HUDEP-2 (cell line): Measurements from ENCODE around the gene TLE2.
"Not testable (repeated sequence)": the region's sequence is repeated elsewhere in the genome, so short reads cannot be mapped to it uniquely, and the experiment has no call there.

Source experiments
- DNase-seq, 76 experiments: peaks; one replicate each; lab custom pipeline; 2025; ENCODE audit not compliant: unreplicated experiment in 76 of 76; lab: John Stamatoyannopoulos, UW

Gene TLE2

DNA sequence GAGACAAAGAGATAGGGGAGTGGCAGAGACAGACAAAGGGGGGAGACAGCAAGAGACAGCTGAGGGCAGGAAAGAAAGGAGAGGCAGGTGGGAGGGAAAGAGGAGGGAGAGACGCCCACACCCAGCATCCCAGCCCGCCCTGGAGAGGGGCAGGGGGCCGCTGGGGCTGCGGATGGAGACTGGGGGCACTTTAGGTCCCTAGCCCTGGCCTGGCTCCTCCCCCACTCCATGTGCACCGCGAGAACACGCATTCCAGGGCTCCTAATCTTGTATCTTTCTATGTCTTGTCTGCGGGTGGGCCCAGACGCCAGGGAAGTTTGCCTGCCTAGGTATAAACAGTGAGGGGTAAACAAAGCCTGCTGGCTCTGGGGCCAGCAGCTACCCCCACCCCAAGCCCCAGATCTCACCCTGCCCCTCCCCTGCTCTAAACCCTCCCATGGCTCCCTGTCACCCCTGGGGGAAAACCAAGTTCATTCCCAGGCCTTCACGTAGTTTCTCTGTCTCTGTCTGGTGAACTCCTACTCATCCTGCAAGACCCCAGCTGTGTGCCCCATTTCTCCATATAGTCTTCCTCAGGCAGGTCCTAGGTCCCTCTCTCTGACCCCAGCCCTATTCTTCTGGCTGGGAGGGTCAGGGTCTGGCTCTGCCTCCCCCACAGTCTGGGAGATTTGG lies 27.5 kb upstream of the TLE2 start:
- DNase-seq: no peak

DNA sequence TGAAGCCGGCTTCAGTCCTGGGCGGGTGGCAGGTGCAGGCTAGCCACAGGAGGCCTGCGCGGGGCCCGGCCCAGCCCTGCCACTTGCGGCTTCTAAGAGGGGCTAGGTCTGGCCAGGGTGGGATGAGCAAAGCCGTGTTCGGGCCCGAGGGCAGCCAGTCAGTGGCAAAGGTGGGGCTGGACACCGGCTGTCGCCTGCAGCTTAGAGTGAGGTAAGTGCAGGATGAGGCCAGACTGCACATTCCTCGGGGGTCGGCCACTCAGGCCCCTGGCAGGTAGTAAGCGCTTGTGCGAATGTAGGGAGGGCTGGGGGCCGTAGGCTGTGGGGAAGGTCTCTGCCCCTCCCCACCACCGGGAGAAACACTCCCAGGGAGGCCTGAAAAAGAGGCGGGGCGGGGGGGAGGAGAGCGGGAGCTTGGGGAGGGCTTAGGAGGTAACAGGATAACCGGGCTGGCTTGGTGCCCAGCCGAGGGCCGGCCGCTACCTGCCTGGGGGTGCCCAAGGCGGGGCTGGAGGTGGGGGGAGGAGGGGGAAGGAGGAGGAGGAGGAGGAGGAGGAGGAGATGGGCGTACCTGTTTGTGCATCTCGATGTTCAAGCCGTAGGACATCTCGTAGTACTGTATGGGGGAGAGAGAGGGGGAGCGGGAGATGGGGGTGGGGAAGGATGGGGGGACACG lies 26.8 kb upstream of the TLE2 start:
- no peak for DNase-seq

DNA sequence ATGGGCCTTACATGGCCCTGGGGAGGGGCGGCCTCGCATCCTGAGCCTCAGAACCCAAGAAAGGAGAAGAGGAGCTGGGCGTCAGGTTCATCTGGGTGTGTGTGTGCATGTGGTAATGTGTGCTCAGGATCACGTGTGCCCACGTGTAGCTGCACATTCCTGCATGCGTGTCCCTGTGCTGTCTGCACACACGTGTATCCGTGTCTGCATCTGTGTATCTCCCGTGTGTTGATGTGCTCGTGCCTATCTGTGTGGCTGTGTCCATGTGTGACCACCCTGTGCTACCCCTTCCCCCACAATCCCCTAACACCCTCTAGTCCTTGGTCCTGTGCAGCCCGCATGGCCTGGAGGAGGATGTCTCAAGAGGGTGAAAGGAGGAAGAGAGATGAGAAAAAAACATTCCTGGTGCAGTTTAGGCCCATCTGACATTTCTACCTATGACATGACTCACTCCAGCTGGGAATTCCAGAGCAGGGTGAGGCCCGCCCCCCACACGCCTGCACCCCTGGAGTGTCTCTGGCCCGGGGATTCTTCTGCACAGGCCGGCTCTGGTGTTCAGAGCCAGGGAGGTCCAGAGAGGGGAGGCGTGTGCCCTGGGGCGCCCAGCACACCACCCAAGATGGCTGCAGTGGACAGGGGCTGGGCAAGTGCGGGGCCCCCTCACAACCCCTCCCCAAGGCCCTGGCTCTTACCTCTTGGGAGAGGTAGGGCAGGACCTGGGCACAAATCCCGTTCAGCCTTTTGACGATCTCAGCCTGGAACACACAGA lies 26.1 kb upstream of the TLE2 start:
- no peak for DNase-seq

DNA sequence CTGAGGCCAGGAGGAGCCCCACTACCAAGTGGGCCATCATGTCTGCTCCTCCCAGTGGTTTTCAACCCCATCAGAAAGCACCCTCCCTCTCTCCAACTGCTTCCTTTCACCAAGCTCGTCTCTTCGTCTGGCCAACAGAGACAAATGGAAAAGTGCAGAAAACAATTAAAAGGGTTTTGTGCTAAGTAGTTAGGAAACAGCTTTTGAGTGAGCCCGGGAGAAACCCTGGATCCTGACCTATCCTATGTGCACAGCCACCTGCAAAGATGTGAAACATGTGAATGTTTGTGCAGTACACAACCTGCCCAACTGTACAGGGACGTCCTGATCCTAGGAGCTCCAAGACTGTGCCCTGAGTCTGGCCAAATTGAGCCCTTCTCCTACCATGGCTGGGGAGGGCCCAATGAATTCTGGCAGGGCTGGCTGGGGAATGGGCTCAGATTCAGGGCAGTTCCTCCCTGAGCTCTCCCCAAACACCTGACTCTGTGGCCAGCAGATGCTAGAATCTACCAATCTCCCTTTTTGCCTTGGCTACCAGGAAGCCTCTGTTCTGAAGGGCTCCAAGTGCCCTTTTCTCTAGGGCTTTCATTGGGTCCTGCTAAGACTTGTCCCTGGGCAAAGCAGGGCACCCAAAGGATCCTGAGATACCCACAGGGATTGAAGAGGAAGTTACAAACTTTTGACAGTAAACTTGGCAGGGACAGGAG lies 25.3 kb upstream of the TLE2 start:
- no peak for DNase-seq

DNA sequence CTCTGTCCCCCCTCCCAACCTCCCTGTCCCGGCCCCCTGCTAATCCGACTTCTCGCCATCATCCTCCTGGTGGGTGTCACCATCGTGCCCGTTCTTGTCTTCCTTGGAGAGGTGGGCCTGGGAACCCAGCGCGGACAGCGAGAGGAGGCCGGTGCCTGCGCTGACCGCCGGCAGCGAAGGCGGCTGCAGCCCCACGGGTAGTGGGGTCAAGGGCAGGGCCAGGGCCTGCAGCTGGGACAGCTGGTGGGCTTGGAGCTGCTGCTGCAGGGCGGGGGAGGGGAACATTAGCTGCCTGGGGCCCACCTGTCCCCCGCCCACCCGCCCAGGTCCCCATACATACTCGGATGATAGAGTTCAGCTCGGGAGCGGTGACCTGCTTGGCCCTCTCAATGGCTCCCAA lies 24.7 kb upstream of the TLE2 start:
- DNase-seq: no peak

DNA sequence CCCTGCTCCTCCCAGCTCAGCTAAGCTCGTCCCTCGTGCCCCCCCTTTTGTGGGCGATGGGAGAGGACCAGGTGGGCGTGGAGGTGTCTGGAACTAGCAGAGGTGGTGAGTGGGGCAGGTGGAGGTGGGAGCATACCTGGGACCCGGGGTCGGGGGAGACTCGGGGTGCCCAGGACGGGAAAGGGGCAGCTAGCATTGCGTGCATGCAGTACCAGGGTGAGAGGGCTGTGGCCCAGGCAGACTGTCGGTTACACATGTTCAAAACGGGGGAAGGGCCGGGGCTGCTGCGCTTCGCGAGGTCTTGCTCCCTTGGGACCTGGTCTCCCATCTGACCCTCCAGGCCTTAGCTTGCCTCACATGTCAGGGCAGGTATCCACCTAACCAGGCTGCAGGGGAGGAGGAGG lies 24.1 kb upstream of the TLE2 start:
- no peak for DNase-seq

DNA sequence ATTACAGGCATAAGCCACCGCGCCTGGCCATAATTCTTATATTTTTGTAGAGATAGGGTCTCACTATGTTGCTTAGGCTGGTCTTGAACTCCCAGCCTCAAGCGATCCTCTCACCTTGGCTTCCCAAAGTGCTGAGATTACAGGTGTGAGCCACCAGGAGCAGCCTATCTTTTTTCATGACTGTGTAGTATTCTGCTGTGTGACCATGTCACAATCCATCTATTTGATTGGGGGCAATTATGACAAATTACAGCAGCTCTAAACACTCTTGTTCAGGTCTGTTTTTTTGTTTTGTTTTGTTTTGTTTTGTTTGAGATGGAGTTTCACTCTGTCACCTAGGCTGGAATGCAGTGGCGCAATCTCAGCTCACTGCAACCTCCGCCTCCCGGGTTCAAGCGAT lies 20.9 kb upstream of the TLE2 start:
- DNase-seq: not testable (repeated sequence)

DNA sequence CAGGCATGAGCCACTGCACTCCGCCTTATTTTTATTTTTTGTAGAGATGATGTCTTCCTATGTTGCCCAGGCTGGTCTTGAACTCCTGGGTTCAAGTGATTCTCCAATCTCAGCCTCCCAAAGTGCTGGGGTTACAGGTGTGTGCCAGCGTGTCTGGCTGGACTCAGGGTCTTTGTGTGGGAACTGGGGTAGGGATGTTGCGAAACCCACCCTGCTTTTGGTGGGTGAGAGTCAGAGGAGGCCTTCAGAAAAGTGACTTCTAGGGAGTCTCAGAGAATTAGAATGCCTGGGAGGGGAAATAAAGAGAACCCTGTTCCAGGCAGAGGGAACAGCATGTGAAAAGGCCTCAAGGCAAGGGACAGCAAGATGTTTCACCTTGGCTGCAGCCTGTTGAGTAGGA lies 20.0 kb upstream of the TLE2 start:
- DNase-seq: no peak

DNA sequence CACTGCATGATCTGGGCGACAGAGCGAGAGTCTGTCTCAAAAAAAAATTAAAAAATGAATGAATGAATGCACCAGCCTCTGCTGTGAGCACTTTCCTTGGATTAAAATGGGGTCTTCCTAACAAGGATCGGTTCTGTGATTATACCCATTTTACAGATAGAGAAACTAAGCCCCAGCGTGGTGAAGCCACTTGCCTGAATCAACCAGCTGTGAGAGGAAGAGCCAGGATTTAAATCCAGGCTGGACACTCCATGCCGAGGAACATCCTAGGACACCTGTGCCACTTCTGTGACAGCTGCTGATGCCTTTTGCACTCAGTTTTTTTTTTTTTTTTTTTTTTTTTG lies 19.1 kb upstream of the TLE2 start:
- no peak for DNase-seq

DNA sequence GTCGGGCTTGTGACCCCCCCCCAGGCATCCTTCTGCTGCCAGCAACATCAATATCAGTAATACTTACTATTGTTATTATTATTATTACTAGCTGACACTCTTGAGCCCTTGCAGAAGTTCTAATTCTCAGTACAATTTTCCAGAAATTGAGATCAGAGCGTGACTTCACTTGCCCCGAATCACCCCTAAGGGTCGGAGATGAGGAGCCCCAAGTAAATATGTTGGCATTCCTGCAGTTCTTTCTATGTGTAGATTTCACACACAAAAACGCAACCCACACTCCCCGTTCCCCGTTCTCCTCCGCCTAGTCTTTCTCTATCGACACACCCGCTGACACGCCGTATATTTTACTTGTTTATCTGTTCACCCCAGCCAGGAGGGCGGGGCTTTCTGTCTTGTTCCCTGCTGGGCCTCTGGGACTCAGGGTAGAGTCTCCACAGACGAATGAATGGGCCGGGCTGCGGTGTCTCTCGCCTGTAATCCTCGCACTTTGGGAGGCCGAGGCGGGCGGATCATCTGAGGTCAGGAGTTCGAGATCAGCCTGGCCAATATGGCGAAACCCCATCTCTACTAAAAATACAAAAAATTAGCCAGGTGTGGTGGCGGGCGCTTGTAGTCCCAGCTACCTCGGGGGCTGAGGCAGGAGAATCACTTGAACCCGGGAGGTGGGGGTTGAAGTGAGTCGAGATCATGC lies 18.6 kb upstream of the TLE2 start:
- DNase-seq: peak in 75 of 76 experiments; percentile 77 to 99 (median 97)

DNA sequence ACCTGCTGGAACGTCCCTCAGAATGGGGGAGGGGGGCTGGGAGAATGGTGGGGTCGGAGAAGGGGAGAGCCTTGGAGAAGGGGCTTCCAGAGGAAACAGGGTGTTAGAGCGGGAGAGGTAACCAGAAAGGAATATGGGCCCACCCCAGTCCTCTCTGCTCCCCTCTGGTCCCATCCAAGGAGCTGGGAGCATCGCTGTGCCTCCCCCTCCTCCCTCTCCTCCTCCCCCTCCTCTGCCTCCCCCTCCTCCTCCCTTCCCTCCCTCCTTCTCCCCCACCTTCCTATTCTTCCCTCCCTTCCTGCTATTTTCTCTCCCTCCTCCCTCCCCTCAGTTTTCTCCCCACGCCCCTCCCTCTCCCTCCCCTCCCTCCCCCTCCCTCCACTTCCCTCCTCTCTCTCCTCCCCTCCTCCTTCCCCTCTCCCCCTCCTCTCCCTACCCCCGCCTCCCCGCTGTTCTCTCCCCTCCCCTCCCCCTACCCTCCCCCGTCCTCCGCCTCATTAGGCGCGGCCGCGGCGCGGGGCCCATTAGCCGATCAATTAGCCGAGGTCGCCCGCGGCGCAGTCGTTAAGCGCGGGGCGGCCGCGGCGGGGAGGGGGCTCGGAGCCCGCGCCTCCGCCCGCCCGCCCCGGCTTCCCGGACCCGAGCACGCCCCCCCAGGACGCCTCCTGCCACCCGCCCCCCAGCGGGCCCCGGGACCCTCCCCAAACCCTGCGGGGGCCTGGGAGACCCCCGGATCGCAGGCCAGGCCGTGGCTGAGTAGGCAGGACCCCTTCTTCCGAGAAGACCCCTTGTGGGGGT lies 17.8 kb upstream of the TLE2 start:
- peak in 1 of 76 experiments; percentile 16 for DNase-seq

DNA sequence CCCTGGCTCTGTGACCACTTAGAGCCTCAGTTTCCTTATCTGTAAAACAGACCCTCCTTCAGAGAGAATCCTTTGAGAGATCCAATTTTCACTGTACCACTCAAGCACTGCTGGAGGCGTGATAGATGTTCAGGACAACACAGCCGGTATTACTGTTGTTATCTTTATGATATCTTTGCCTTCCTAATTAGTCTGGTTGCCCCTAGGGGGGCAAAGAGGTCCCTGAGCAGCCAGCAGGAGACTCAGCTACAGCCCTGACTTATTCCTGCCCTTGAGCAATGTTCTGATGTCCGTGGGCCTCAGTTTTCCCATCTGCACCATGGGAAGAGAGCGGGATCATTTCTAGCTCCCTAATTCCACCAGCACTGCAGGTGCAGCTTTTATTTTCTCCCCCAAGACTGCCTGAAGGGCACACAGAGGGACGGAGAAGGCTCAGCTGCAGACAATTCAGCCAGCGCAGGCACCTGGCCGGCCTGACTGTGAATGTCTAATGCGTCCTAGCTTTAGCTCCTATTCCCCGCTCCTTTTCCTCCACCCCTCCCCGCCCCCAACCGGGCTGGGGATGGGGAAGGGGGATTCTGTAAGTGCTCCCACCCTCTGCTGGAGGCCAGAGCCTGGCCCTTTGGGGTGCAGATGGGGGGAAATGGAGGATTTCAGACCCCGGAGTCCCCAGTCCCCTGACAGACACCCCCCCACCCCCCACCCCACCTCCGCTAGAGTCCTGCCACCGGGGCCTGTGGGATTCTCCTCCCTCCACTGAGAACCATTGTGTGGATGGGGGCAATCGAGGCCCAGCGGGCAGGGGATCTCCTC lies 17.0 kb upstream of the TLE2 start:
- DNase-seq: no peak

DNA sequence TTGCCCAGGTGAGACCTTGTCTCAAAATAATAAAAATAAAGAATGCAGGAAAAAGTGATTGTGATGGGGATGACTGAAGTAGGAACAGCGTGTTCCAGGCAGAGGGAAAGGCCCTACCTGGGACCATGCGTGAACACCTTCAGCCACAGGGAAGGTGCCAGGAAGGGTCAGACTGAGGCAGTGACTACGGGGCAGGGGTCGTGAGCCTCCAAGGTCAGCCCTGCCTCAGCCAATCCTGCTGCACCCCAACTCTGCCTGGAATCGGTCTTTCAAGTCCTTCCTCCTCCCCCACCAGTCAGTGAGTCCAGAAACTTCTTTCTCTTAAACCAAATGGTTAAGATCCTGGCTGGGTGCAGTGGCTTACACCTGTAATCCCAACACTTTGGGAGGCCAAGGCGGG lies 16.1 kb upstream of the TLE2 start:
- no peak for DNase-seq

DNA sequence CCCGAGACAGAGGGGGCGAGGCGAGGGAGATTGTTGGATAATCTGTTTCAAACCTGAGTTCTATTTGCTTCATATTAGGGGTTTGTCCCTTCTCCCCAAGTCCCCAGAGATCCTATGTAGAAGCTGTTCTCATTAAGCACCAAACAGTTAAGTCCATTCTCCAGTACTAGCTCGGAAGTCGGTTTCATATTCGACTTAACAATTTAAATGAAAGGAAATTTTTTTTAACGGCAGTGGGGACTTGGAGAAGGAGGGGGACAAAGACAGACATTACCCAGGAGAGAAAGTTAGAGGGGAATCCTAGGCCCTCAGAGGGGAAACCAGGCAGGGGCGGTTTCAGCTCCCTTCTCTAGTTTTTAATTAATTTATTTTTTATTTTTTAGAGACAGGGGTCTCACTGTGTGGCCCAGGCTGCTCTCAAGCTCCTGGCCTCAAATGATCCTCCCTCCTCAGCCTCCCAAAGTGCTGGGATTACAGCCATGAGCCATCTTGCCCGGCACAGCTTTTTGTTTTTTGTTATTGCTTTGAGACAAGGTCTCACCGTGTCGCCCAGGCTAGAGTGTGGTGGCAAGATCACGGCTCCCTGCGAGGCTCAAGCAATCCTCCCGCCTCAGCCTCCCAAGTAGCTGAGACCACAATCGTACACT lies 13.7 kb upstream of the TLE2 start:
- DNase-seq: no peak

DNA sequence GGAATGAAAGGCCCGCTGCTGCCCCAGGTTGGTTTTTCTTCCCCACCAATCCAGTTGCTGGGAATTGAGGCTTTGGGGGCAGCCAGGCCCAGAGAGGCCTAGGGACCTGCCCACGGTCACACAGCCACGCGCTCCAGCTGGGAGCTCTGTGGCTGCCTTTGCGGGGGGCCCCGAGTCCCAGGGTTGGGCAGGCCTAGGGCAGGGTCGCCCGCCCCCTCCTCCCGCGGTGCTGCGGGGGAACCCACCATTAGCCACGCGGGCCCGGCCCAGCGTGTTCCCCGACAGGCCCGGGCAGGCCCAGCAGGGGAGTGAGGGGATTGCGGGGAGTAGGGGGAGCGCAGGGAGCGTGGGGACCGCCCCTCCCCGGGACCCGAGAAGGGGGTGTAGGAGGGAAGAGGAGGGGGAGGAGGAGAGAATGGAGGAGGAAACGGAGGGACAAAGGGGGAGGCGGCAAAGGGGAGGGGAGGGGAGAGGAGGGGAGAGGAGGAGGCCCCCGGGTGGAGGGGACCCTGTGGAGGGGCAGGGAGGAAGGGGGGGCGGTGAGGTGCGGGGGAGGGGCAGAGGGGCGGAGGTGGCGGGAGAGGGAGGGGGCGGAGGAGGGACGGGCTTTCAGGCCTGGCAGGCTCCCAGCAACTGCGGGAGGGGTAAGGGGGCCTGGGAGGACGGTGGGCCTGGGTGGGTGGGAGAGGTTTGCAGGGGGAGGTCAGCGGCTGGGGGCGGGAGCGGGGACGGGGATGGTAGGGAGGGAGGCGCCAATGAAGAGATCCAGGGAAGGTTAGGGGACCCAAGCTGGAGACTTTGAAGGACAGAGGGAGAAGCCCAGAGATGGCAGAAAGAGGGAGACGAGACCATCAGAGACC lies 12.9 kb upstream of the TLE2 start:
- no peak for DNase-seq

DNA sequence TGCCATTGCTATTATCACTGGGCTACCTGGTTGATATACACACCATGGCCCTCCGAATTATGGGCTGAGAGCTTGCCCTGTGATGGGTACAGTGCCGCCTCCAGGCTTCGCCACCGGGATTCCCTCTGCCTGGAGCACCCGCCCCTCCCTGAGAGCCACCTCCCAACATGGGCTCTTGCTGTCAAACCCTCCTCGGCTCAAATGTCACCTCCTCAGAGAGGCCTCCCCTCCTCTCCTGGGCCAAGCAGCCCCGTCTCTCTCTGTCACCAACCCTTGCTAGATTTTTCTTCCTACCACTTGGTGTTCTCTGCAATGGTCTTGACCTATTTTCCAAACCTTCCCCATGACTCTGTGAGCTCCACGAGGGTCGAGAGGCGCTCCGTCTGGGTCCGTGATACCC lies 12.2 kb upstream of the TLE2 start:
- no peak for DNase-seq

DNA sequence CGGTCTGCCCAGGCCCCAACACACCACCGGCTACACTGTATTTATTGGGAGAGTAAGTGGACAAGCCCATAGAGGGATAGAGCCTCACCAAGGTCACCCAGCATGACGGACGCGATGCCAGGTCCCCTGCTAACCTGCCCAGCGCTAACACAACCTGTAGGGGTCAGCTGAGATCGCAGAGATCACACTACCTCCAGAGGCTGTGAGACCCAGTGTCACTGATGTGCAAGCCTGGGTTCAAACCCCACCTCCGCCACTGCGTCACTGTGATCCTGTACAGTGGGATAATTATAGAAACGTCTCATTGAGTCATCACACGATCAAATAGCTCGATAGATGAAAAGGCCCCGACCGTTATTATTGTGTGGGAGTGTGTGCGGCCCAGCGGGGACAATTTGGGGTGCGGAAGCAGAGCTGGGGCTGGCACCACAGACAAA lies 10.6 kb upstream of the TLE2 start:
- no peak for DNase-seq

DNA sequence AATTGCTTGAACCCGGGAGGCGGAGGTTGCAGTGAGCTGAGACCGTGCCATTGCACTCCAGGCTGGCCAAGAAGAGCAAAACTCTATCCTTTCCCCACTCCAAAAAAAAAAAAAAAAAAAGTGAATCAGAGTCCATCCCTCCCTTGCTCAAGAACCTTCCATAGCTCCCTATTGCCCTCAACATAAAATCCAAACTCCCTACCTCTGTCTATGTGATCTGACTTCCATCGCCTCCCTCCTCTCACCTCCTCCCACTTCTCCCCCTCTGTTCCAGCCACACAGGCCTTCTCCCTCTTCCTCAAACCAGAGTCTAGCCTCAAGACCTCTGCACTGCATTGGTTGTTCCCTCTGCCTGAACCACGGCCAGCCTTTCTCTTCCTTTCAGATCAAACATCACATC lies 10.0 kb upstream of the TLE2 start:
- no peak for DNase-seq
